ENCODE measurements around the gene GPR141.

GPR141 gene

DNA sequence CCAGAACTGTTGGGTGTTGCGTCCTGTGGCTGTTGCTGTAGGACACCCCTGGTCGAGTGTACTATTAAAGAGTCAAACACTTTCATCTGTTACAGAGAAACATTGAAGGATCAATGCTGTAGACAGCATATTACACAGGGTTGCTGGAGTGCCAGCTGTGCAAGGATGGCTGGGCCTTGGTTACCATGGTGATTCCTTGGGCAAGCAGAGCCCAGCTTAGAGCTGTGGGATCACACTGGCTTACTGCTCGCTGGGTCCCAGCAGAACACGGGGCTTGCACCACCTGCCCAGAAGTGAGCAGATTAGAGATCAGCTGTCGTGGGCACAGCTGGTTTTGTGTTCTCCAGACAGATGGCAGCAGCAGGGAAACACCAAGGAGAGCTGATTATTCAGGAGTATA lies 76.0 kb downstream of the GPR141 start:
- no peak overlapping the region for H3K4me2 ChIP-seq (ENCODE audit: low read length)
- no peak overlapping the region for H3K27ac ChIP-seq (ENCODE audit: low read depth, low read length)
- H2BK120ac ChIP-seq (ENCODE audit: insufficient read depth, low read length, poor library complexity), result no peak overlapping the region
- DNase-seq, result no peak
- H3K9ac ChIP-seq (ENCODE audit: low read length), result no peak overlapping the region
- no peaks in the 10 kb centered on the region for H3K27me3 ChIP-seq (ENCODE audit: insufficient read depth, low read length)
- H4K12ac ChIP-seq (ENCODE audit: low read depth, low read length), result no peak overlapping the region
- H4K91ac ChIP-seq (ENCODE audit: low read depth, low read length), result no peak overlapping the region
- H3K9me3 ChIP-seq (ENCODE audit: insufficient read depth, low read depth, low read length), result peaks cover 5% of the 10 kb centered on the region
- H2BK5ac ChIP-seq (ENCODE audit: low read depth, low read length, poor library complexity), result no peak overlapping the region
- no peak overlapping the region for H4K8ac ChIP-seq (ENCODE audit: low read depth, low read length)
- no peak overlapping the region for H3K4ac ChIP-seq (ENCODE audit: low read depth, low read length)
- no peaks in the 10 kb centered on the region for H3K79me2 ChIP-seq (ENCODE audit: control insufficient read depth, insufficient read depth, low read length, poor library complexity)
- WGBS (ENCODE audit: extremely low coverage, insufficient coverage, insufficient read length), result no CpG with 5 or more reads among the region's 5 CpGs
- no peaks in the 10 kb centered on the region for H3K4me1 ChIP-seq (ENCODE audit: control insufficient read depth in 1 of 2, insufficient read depth in 2 of 2, low read length in 2 of 2)
- H3K79me1 ChIP-seq (ENCODE audit: low read length), result no peaks in the 10 kb centered on the region
- H2AK5ac ChIP-seq (ENCODE audit: low read length), result no peak overlapping the region
- H3K18ac ChIP-seq (ENCODE audit: low read length), result no peak overlapping the region
- H3K36me3 ChIP-seq (ENCODE audit: control insufficient read depth in 1 of 2, insufficient read depth in 2 of 2, low read length in 2 of 2), result no peaks in the 10 kb centered on the region
- no peak overlapping the region for H3K4me3 ChIP-seq (ENCODE audit: low read depth, low read length)
- H3K14ac ChIP-seq (ENCODE audit: low read length), result no peak overlapping the region
- H2BK12ac ChIP-seq (ENCODE audit: low read length), result no peak overlapping the region
- no peak overlapping the region for H2AFZ ChIP-seq (ENCODE audit: insufficient read depth, low read length, poor library complexity)
- peak overlapping the region; percentile 37 for H3K23ac ChIP-seq (ENCODE audit: low read length)

- Histone ChIP-seq H3K36me3 (ENCODE audit: control insufficient read depth in 1 of 2, insufficient read depth in 2 of 2, low read length in 2 of 2) (no peaks in the 10 kb centered on the region), H3K79me1 (ENCODE audit: low read length) (no peaks in the 10 kb centered on the region), H3K27me3 (ENCODE audit: insufficient read depth, low read length) (no peaks in the 10 kb centered on the region), H3K9ac (ENCODE audit: low read length) (no peak overlapping the region), H2BK5ac (ENCODE audit: low read depth, low read length, poor library complexity) (no peak overlapping the region), H3K4me3 (ENCODE audit: low read depth, low read length) (no peak overlapping the region), H3K14ac (ENCODE audit: low read length) (no peak overlapping the region), H3K27ac (ENCODE audit: low read depth, low read length) (no peak overlapping the region), H3K4me1 (ENCODE audit: control insufficient read depth in 1 of 2, insufficient read depth in 2 of 2, low read length in 2 of 2) (no peaks in the 10 kb centered on the region), H2AFZ (ENCODE audit: insufficient read depth, low read length, poor library complexity) (no peak overlapping the region), H3K9me3 (ENCODE audit: insufficient read depth, low read depth, low read length) (peaks cover 3% of the 10 kb centered on the region), H3K18ac (ENCODE audit: low read length) (no peak overlapping the region), H4K12ac (ENCODE audit: low read depth, low read length) (no peak overlapping the region), H2AK5ac (ENCODE audit: low read length) (no peak overlapping the region), H2BK120ac (ENCODE audit: insufficient read depth, low read length, poor library complexity) (no peak overlapping the region), H3K4me2 (ENCODE audit: low read length) (no peak overlapping the region), H3K79me2 (ENCODE audit: control insufficient read depth, insufficient read depth, low read length, poor library complexity) (no peaks in the 10 kb centered on the region), H3K4ac (ENCODE audit: low read depth, low read length) (no peak overlapping the region), H2BK12ac (ENCODE audit: low read length) (no peak overlapping the region), H4K91ac (ENCODE audit: low read depth, low read length) (no peak overlapping the region), H3K23ac (ENCODE audit: low read length) (no peak overlapping the region), H4K8ac (ENCODE audit: low read depth, low read length) (no peak overlapping the region)
- no CpG with 5 or more reads among the region's 4 CpGs for WGBS (ENCODE audit: extremely low coverage, insufficient coverage, insufficient read length)
- peak in 1 of 2 donors; percentile 22 for DNase-seq
Observed at GRCh38 chr7:37765421-37765829, 81.9 kb downstream of the GPR141 start.

DNA sequence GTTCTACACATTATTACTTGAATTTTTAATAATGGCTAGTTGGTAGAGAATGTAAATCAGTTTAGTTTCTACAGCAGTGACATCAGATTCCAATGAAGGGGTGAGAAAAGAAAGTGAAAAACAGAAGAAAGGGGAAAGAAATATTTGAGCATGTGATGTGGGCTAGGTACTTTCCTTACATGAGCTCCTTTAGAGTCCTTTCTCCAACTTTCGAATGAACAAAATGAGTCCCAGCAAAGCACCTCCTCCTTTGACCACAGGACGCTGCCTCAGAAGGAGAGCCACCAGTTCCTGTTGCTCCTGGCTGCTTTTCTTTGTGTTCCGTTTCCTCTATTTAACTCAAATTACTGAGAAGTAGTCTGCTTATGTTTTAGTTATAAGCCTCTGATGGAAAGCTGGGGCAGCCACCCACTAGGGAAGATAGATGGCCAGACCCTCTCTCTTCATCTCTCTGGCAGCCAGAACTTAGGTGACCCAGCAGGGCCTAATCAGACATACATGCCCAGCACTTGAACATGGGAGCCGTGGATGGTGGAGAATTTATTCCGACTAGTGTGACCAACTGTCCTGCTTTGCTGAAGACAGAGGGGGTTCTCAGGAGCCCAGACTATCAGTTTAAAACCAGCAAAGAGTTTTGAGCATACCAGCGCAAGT lies 82.4 kb downstream of the GPR141 start:
- Histone ChIP-seq H2BK5ac (ENCODE audit: low read depth, low read length, poor library complexity) (no peak overlapping the region), H3K79me2 (ENCODE audit: control insufficient read depth, insufficient read depth, low read length, poor library complexity) (no peaks in the 10 kb centered on the region), H3K18ac (ENCODE audit: low read length) (no peak overlapping the region), H3K9ac (ENCODE audit: low read length) (no peak overlapping the region), H4K91ac (ENCODE audit: low read depth, low read length) (no peak overlapping the region), H3K4me3 (ENCODE audit: low read depth, low read length) (no peak overlapping the region), H3K23ac (ENCODE audit: low read length) (no peak overlapping the region), H4K8ac (ENCODE audit: low read depth, low read length) (no peak overlapping the region), H3K14ac (ENCODE audit: low read length) (no peak overlapping the region), H3K4me1 (ENCODE audit: control insufficient read depth in 1 of 2, insufficient read depth in 2 of 2, low read length in 2 of 2) (no peaks in the 10 kb centered on the region), H2AK5ac (ENCODE audit: low read length) (no peak overlapping the region), H3K9me3 (ENCODE audit: insufficient read depth, low read depth, low read length) (peaks cover 3% of the 10 kb centered on the region), H3K4ac (ENCODE audit: low read depth, low read length) (no peak overlapping the region), H2AFZ (ENCODE audit: insufficient read depth, low read length, poor library complexity) (no peak overlapping the region), H4K12ac (ENCODE audit: low read depth, low read length) (no peak overlapping the region), H3K79me1 (ENCODE audit: low read length) (no peaks in the 10 kb centered on the region), H3K27ac (ENCODE audit: low read depth, low read length) (no peak overlapping the region), H3K4me2 (ENCODE audit: low read length) (no peak overlapping the region), H3K36me3 (ENCODE audit: control insufficient read depth in 1 of 2, insufficient read depth in 2 of 2, low read length in 2 of 2) (no peaks in the 10 kb centered on the region), H2BK120ac (ENCODE audit: insufficient read depth, low read length, poor library complexity) (no peak overlapping the region), H2BK12ac (ENCODE audit: low read length) (no peak overlapping the region), H3K27me3 (ENCODE audit: insufficient read depth, low read length) (no peaks in the 10 kb centered on the region)
- WGBS (ENCODE audit: extremely low coverage, insufficient coverage, insufficient read length), result no CpG with 5 or more reads among the region's 6 CpGs
- DNase-seq, result peak in 1 of 2 donors; percentile 9

DNA sequence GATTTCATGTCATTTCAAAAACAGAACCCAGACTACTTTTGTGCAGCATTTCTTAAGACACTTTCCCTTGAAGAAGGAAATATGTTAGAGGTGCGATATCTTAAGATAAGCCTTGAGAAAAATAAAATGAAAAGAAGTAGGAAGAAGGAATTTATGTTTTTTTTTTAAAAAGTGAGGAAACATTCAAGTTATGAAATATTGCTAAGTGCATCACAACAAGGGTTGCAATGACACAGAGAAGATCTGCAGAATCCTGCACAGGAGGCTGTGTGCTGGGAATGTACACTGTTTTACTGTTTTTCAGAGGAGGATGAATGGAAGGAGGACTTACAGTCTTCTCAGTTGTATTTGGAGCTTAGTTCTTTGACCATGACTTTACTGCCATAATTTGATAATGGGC lies 85.0 kb downstream of the GPR141 start:
- Histone ChIP-seq H3K79me2 (ENCODE audit: control insufficient read depth, insufficient read depth, low read length, poor library complexity) (no peaks in the 10 kb centered on the region), H3K9ac (ENCODE audit: low read length) (no peak overlapping the region), H2AK5ac (ENCODE audit: low read length) (no peak overlapping the region), H2BK120ac (ENCODE audit: insufficient read depth, low read length, poor library complexity) (no peak overlapping the region), H3K4me2 (ENCODE audit: low read length) (no peak overlapping the region), H3K79me1 (ENCODE audit: low read length) (no peaks in the 10 kb centered on the region), H2BK12ac (ENCODE audit: low read length) (no peak overlapping the region), H3K4ac (ENCODE audit: low read depth, low read length) (no peak overlapping the region), H3K4me1 (ENCODE audit: control insufficient read depth in 1 of 2, insufficient read depth in 2 of 2, low read length in 2 of 2) (no peaks in the 10 kb centered on the region), H3K4me3 (ENCODE audit: low read depth, low read length) (no peak overlapping the region), H3K9me3 (ENCODE audit: insufficient read depth, low read depth, low read length) (no peaks in the 10 kb centered on the region), H4K8ac (ENCODE audit: low read depth, low read length) (no peak overlapping the region), H3K27ac (ENCODE audit: low read depth, low read length) (no peak overlapping the region), H3K14ac (ENCODE audit: low read length) (no peak overlapping the region), H3K27me3 (ENCODE audit: insufficient read depth, low read length) (no peaks in the 10 kb centered on the region), H3K18ac (ENCODE audit: low read length) (no peak overlapping the region), H2AFZ (ENCODE audit: insufficient read depth, low read length, poor library complexity) (no peak overlapping the region), H4K91ac (ENCODE audit: low read depth, low read length) (no peak overlapping the region), H3K36me3 (ENCODE audit: control insufficient read depth in 1 of 2, insufficient read depth in 2 of 2, low read length in 2 of 2) (no peaks in the 10 kb centered on the region), H4K12ac (ENCODE audit: low read depth, low read length) (no peak overlapping the region), H3K23ac (ENCODE audit: low read length) (no peak overlapping the region), H2BK5ac (ENCODE audit: low read depth, low read length, poor library complexity) (no peak overlapping the region)
- peak in 1 of 2 donors; percentile 12 for DNase-seq
- 100% methylated on average over 1 of the region's 1 CpG for WGBS (ENCODE audit: extremely low coverage, insufficient coverage, insufficient read length)
